GM18867 (cell line): ENCODE results near the gene WWOX.

Source experiments
- ATAC-seq: cut with Tn5 transposase; IDR thresholded peaks from one replicate; pipeline ENCODE4 v1.9.1; 2021; ENCODE audit warnings: mild to moderate bottlenecking, moderate library complexity; ENCODE audit not compliant: unreplicated experiment

Gene WWOX

DNA sequence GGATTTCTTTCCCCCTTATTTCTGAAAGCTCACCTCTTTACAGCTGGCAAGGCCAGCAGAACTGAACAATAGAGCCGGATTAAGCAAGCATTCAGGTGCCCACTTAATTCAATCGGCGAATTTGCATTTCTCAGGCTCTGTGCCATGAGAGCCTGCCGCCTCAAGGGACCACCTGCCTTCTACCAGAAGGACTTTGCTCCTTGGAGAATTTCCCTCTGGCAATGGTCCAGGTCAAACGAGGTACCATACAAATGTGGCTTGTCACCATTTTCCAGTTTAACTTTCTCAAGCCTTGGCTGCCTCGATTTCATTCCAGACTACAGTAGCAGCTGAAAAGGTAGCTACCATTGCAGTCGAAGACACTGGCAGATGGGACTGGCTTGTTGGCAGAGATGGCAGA is 967.1 kb downstream of the WWOX start:
- no peak for ATAC-seq

DNA sequence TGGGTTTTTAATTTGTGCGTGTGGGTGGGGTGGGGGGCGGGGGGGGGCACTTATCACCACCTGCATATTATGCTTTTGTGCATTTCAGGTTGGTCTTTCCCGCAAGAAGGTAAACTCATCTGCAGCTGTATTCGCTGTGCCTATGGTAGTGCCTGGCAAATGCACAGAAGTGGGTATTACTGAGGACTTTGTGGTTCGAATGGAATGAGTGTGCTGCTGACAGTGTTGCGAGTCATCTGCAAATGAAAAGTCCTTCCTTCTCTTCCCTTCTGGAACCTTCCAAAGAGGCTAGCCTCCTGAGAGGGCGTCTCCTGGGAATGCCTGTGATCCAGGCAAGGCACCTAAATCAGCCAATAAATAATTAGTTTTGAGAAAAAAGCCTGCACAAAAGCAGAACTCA is 968.1 kb downstream of the WWOX start:
- no peak for ATAC-seq

DNA sequence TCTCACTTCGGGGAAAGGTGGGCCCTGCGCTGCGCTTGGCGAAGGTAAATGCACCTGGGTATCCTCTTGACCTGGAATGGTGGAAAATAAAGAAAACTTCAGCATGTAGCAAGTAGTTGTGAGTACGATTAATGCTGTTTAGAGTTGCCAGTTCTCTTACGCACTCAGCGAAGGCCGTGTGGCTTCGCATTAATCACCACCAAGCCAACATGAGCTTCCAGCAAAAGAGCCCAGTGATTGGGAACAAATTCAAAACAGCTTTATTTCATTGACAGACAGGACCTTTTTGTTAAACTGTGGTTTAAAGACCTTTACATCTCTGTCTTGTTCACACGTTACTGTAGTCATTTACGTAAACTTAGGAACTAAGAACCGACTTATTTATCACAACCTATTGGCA is 969.7 kb downstream of the WWOX start:
- no peak for ATAC-seq

DNA sequence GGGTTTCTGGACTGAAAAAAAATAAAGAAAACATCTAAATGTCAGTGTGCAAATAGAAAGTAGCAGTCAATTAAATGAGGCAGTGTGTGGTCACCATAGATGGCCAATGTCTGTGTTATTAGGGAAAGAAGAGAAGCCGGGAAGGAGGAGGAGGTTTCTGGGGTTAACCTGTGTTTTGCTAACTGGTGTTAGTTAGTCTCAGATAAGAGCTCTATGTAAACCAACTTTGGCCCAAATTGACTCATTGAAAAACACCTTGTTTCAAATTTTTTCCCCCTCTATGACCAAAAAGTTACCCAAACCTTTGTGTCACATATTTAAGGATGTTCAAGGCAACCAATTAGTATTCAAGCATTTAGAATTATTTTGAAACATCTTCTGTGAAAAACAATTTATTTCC is 970.2 kb downstream of the WWOX start:
- no peak for ATAC-seq

DNA sequence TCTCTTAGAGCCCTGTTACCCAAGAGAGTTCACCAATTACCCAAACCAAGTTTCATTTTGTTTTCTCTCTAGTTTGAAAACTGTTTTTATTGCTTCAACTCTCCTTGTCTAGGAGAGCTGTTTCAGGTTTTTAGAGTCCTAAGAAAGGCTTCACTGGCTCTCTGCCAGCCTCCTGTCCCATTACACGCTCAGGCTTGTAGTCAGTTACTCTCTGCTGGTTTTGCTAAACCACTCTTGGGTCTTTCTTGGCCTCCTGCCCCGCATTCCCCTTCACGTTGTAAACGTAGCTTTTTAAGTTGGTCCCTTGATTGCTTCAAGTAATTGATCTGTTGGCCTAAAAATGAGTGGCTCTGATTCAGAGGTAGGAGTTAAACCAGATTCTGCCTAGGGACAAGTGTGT is 972.0 kb downstream of the WWOX start:
- ATAC-seq = no peak

DNA sequence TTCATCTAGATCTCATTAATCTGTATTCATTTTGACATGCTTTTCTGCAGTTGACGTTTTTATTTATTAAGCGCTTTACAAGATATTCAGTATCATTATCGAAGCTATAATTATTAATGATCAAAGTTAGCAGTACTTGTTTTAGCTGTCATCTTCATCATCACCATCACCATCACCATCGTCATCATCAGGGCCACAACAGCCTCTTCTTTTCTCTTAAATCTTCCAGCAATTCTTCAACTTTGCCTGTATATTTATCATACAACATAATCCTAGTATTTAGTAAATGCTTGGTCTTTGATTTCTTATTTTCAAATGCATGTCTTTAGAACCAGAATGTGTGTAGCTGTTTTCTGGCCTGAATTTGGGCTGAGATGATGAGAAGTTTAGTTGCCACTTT is 973.1 kb downstream of the WWOX start:
- ATAC-seq = no peak

DNA sequence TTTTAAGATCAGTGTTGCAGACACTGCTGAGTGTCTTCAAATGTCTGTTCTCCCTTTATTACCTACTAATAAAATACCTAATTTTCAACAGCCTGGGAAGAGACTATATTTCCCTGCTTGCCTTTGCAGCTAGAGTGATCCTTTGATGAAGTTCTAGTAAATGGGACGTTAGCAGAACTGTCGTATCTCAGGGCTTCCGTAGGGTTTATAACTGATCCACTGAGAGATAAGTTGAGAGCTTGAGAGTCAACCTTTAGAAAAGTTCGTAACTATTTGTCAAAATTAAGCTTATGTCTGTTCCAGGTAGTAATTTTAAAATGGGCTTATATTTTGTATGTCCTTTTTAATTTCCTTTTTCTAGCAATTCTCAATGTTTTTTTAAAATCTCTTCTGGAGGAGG is 974.1 kb downstream of the WWOX start:
- ATAC-seq = no peak

DNA sequence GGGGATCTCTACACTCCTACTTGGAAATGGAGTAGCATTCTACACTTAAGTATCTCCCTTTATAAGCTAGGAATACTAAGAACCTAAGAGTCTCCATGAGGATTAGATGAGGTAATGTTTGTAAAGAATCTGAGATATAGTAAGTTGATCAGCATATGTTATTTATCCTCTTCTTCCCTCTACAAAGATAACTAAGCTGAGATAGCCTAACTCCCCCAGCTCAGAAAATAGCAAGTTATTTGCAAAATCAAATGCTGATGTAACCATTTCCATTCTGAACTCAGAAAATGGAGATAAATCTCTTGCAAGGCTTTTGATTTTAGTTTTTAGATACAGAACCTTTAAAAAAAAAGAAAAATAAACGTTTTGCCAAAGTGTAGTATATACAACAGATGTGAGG is 975.1 kb downstream of the WWOX start:
- no peak for ATAC-seq

DNA sequence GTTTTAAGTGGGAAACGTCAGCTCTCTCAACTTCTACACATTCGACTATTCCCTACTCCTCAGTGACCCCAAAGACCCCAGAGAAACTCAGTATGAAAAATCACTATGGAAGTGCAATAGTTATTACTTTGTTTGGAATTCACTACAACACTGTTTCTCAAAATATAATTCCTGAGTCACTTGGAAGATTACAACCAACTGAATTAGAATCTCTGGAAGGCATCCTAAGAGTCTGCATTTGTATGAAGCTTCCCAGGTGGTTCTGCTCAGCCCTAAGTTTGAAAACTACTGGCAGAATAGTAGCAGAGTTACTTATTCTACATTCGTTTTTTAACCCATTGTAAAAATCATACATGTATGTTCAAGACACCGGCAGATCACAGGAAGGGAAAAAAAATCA is 975.5 kb downstream of the WWOX start:
- no peak for ATAC-seq

DNA sequence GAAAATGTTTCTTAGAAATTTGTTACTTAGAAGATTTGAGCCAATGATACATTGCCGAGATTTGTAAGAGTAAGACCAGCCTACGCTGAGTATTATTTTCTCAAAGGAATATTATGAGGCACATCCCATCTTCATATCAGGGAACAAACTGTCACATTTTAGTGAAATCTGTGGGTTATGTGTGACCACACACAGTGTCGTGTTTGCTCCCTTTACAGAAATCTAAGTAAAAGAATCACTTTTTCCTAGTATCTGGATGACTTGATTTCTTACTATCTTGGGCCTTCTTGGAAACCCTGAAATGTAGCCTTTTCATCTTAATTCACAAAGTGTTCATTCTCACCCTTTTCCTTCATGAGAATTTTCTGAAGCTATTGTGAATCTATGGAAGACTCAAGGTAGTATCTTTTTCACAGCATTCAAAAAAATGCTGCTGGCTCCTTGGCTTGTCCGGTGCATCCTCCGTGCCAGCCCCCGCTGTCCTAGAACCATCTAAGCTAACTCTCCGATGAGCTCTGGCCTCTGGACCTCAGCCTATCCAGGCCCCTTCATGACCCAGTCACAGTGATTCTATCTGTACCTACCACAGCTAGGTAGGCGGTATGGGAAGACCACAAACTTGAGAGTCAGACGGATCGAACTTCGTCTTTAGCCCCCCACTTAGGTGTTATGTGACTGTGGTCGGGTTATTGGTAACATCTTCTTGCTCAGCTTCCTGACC is 976.8 kb downstream of the WWOX start:
- no peak for ATAC-seq

DNA sequence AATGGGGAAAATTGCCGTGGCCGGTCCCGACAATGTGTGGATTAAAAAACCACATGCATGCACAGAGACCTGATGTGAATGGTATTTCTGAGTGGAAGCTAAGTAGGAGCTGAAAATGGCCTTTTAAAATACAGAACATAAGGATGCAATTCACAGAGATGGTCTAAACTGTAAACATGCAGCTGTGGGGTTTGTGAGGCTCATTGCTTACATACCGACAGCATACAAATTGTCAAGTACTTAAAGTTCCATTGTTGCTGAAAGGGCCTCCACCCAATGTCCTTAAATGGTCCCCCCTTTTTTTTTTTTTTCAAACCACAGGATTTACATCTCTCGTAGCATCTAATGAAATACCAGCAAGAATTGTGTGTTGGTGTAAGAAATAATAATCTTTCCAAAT is 977.9 kb downstream of the WWOX start:
- no peak for ATAC-seq

DNA sequence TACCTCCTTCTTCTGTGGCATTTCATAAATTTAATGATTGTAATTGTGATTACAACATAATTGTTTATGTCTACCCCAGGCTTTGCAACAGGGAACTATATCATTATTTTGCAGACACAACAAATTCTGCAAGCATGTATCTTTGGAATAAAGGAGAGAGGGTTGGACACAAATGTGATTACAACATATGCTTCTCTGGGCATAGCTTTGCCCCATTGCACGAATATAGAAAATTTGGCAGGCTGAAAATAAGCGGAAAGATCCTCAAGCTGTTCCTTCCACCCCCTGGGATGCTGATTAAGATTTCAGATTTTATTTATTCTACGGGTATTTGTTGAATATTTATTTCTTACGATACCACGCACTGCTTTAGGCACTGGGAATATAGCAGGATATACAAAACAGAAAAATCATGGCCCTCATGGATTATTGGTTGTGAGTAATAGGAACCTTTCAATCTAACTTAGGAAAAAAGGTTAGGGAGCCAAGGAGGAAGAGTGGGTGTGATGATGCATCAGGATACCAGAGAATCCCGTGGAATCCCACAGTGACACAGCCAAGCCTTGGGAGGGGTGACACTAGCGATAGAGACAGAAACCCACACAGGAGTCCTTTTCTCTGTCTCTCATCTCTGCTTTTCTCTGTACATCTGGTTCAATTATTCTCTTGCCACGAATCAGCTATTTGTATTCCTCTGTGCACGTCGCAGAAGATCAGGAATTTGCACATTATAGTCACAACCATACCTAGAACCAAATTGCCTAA is 980.4 kb downstream of the WWOX start:
- no peak for ATAC-seq

DNA sequence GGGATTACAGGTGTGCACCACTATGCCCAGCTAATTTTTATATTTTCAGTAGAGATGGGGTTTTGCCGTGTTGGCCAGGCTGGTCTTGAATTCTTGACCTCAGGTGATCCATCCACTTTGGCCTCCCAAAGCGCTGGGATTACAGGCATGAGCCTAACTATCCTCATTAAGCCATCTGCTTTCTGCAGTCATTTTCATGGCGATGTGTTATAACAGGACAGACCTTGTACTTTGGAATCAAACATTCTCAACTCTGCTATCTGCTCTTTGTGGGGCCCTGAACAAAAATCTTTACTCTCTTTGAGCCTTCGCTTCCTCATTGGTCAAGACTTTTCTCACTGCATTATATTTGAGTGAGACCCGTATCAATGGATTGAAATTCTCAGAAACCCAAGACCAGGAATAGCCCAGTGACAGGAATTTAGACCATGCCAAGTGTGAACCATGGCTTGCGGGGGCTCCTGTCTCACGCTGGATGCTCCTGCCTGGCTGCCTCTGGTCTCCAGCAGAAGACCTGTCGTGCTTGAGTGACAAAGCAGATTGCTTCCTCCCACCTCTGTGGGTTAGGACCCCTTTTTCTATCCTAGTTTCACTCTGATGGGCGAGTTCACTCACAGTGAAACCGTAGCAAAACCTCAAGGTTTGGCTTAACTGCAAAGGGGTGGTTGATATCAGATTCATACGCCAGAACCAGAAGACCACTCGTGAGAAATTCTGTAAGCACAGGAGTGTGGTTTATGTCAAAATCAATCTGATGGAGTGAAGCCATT is 982.0 kb downstream of the WWOX start:
- ATAC-seq = no peak

DNA sequence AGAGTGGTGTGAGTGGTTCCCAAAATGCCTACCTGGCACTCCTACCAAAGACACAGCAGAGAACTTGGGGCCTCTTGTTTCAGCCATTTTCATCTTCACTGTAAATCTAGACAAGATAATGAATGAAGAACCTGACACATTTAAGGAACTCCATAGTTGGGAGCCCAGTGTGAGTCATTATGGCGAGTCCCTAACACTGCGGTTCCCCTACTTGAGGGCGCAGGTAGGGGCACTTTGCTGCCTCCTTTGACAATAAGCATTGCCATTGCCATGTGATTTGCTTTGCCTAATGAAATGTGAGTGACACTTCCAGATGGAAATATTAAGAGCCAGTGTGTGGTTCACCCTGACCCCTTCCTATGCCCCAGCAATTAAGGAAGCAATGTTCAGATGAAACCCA is 983.5 kb downstream of the WWOX start:
- ATAC-seq = no peak

DNA sequence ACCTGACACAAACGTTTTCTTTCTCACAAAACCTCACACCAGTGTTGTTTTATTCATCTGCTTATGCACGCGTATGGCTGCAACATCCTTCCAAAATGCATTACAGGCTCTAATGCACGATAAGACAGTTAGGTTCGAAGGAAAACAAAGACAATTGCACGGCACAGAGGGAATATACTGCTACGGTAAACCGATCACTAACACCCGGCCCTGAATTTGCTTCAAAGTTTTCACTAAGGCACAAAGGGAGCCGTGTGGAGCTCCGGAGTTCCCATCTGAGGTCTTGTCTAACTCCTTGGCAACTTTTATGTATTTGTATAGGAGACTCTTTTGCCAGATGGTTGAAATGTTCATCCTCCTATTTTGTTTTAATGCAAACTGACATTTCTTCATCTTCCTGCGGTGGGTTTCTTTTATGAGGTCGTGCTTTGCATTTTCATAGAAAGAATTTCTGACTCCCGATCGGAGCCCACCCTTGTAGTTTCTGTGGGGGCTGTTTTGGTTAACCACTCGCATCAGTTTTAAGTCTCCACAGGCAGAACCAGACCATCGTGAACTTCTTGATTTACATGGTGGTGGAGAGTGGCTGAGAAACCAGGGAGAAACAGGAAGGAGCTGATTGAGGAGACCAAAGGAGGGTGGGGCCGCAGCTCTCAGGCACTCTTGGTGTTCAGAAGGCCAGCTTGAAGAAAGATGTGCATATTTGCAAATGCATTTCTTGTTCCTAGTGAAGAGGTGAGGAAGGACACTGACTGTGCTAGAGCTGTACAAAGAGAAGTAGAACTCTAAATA is 984.2 kb downstream of the WWOX start:
- ATAC-seq = no peak

DNA sequence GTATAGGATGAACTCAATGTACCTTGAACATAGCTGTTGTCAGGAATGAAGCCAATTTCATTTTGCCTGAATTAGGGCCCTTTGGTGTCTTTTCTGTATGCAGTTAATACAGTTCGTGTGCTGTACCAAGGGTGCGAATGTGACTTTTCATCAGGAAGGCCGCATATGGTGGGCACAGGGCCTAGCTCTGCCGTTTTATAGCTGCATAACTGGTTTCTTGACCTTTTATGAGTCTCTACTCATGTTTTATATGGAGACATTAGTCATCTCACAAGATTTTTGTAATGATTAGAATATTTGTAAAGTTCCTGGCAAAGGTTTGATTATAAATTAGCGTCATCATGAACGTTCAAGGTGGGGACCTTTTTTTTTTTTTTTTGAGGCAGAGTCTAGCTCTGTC is 989.5 kb downstream of the WWOX start:
- no peak for ATAC-seq

DNA sequence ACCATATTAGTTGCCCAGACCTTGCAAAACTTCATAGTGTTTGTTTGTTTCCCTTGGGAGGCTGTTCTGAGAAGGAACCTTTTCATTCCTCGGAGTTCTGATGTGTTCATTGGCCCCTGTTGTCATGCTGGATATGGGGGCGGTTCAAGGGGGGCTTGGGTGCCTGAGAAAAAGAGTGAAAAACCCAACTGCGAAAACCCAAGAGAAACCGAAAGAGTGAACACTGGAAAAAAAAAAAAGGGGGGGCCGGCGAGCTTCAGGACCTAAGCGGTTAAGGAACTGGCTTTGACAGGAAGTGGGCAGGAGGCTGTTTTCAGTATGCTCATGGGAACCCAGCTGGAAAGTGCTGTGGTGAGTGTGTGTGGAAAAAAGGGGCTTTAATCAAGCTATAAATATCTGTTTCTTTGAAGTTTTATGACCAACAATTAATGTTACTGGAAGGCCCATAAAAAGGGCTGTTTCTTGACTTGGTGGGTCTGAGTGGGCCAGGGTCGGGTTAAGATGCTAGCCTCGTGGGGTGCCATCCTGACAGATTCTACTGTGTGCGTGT is 990.4 kb downstream of the WWOX start:
- ATAC-seq = no peak

DNA sequence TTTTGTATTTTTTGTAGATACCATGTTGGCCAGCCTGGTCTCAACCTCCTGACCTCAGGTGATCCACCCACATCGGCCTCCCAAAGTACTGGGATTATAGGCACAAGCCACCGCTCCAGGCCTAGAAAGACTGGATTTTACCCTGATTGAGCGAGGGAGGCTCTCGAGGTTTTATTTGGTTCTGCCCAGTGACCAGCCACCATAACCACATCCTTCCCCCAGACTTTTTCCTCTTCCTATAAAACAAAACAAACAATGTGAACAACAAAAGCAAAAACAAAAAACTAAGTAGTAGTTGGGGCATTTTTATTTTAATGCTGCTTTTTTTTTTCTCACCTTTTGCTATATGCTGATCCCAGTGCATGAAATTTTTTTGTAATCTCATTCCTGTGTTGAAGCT is 991.5 kb downstream of the WWOX start:
- ATAC-seq = no peak

DNA sequence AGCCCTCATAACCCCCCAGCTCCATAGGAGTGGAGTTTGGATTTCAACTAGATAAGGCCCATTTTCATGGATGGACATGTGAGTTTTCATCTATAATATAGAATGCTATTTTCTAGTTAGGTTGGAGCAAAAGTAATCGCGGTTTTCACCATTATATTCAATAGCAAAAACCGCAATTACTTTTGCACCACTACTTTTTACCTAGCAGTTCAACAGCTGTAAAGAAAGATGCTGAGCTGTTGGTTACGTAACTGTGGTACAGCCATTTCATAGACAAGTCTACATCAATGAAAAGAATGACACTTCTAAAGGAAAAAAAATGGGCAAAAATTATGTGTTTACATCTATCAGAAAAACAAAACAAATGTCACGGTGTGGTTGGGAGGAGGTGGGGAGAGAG is 993.4 kb downstream of the WWOX start:
- ATAC-seq = no peak

DNA sequence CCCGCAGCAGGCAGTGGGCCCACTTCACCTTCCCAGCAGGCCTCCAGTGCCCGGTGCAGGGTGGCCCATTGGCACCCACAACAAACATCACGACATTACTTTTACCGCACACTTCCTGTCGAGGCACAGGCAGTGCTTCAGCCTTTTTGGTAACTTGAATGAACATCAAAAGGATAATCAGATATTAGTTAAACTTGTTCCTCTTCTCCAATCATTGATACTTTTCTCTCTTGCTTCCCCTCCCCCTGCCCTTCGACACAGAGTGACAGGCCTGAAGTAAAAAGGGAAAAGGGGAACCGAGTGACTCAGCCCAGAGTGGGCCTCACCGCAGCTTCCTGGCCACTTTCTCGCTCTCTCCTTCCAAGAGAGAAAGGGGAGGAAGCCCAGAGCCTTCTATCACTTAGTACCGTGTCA is 994.1 kb downstream of the WWOX start:
- no peak for ATAC-seq

DNA sequence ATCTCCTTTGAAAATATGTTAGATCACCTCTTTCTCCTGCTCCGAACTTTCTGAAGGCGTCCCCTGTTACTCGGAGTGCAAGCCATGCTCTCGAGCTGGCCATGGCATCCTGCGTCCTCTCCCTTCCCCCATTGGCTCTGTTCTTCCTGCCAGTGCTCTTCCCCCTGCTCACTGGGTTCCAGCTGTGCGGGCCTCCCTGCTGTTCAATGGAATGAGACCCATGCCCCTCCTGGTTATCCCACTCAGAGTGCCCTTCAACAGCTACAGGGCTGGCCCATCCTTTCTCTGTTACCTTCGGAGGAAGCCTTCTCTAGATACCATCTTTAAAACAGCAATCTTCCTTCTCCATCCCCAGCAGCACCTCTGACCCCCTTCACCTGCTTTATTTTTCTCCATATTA is 996.8 kb downstream of the WWOX start:
- ATAC-seq = no peak
